K562 (cell line): ENCODE measurements around the gene BLOC1S4. TPM values are rescaled to one million over a fixed set of nuclear protein-coding genes. Genes with fewer than 3 reads are reported as not detected.

Source experiments
- CLOCK ChIP-seq: fragments of 250-450 bp; sonication (Bioruptor Pico); IDR thresholded peaks from 2 replicates; pipeline ENCODE4 v1.4.0; 2020; ENCODE audit warnings: mild to moderate bottlenecking, moderate library complexity, borderline replicate concordance
- DACH1 ChIP-seq: fragments of 450-650 bp; IDR thresholded peaks from 2 replicates; pipeline ENCODE4 v1.6.1; 2018; ENCODE audit not compliant: partially characterized antibody
- DMBX1 ChIP-seq: fragments of 250-450 bp; sonication (Bioruptor Pico); IDR thresholded peaks from 2 replicates; pipeline ENCODE4 v1.8.0; 2022; ENCODE audit warnings: inconsistent platforms, mild to moderate bottlenecking, moderate library complexity, borderline replicate concordance
- FOXK1 ChIP-seq: sonication (generic); formaldehyde crosslinking; IDR thresholded peaks from 2 replicates; pipeline ENCODE4 v1.8.0; 2022; ENCODE audit warnings: missing genetic modification reagents, mild to moderate bottlenecking, borderline replicate concordance
- NFRKB ChIP-seq: fragments of 450-650 bp; IDR thresholded peaks from 2 replicates; pipeline ENCODE4 v1.6.1; 2016; ENCODE audit warnings: low read depth
- NFYB ChIP-seq: IDR thresholded peaks from 2 replicates; pipeline ENCODE4 v1.6.1; 2011; ENCODE audit warnings: mild to moderate bottlenecking, moderate library complexity; ENCODE audit not compliant: insufficient read length; ENCODE audit errors: extremely low read depth
- NR3C1 ChIP-seq: sonication (generic); formaldehyde crosslinking; IDR thresholded peaks from 2 replicates; pipeline ENCODE4 v1.8.1; 2022; ENCODE audit warnings: missing genetic modification reagents
- SMC3 ChIP-seq: conservative IDR thresholded peaks from 2 replicates; pipeline ENCODE4 v1.6.1; 2011; ENCODE audit warnings: low read depth, low read length, improper control_type of control experiment; ENCODE audit not compliant: insufficient read depth
- THAP12 ChIP-seq: fragments of 250-450 bp; sonication (Bioruptor Pico); IDR thresholded peaks from 2 replicates; pipeline ENCODE4 v1.9.0; 2021; ENCODE audit warnings: mild to moderate bottlenecking, inconsistent platforms
- ZBTB40 ChIP-seq, 2 experiments: fragments of 450-650 bp in 1 of 2; sonication (generic) in 1 of 2; formaldehyde crosslinking in 1 of 2; IDR thresholded peaks; 2 replicates each; pipeline versions ENCODE4 v1.7.1 to v1.9.0; 2016 to 2022; ENCODE audit warnings: inconsistent platforms in 1 of 2, mild to moderate bottlenecking in 1 of 2, missing genetic modification reagents in 1 of 2
- ZNF316 ChIP-seq: fragments of 450-650 bp; IDR thresholded peaks from 2 replicates; pipeline ENCODE4 v1.6.1; 2016
- ZNF41 ChIP-seq: fragments of 250-450 bp; sonication (Bioruptor Pico); conservative IDR thresholded peaks from 2 replicates; pipeline ENCODE4 v1.4.0; 2020; ENCODE audit warnings: mild to moderate bottlenecking
- polyA plus RNA-seq, 8 experiments: library from polyadenylated mRNA; depleted of rRNA in 4 of 8; stranded (reverse) in 5 of 8; unstranded in 3 of 8; fragments of >200 nt; fragmentation: Nextera tagmentation in 2 of 8; fragmentation: Illumina TruSeq in 1 of 8; extraction: Ambion mirVana in 2 of 8; extraction: Trizol in 1 of 8; gene quantifications; 2 replicates each; pipeline versions ENCODE4 v1.2.1 to v1.2.3, GENCODE V29; 2011 to 2014; ENCODE audit warnings: inconsistent platforms in 1 of 8, missing spikeins in 1 of 8
- total RNA-seq, 7 experiments: library from RNA; depleted of rRNA in 6 of 7; stranded (reverse); fragments of >200 nt in 6 of 7; fragmentation: Illumina TruSeq in 2 of 7; extraction: Trizol in 2 of 7; gene quantifications; 2 replicates each; pipeline versions ENCODE4 v1.2.1 to v1.2.3, GENCODE V29; 2011 to 2021; ENCODE audit warnings: low replicate concordance in 1 of 7

The BLOC1S4 gene
- total and polyA plus RNA-seq, 9 of the 15 experiments (the other 6 are each of a cell fraction or from before 2014, with no cell fraction given): 3.1 to 31.6 (median 11.2) TPM

GRCh38 chr4:6676722-6677558 lies 39.0 kb upstream of the BLOC1S4 start (continued):
- TF ChIP-seq DACH1 (no peak), NFRKB (no peak), CLOCK (CRISPR knock-in tag) (no peak), NFYB (no peak), NR3C1 (CRISPR knock-in tag) (no peak), ZBTB40 (IDR thresholded peaks at IDR 0.05) (no peak), ZBTB40 (CRISPR knock-in tag; IDR thresholded peaks at IDR 0.05) (no peak), SMC3 (no peak), DMBX1 (no peak), THAP12 (CRISPR knock-in tag) (no peak), FOXK1 (CRISPR knock-in tag) (no peak), ZNF316 (no peak), ZNF41 (no peak)
